Endothelial cell of umbilical vein (primary cell): Measurements from ENCODE around the gene HP1BP3. TPM values are rescaled to one million over a fixed set of nuclear protein-coding genes. Genes with fewer than 3 reads are reported as not detected.

ENCODE experiments used
- BruUV-seq: library from RNA; stranded (reverse); fragments of 400-500 nt; replicated peaks from 2 replicates; lab custom pipeline; 2021; lab: Mats Ljungman, UMichigan
- CTCF ChIA-PET: fragments of 300-600, 350-600 bp; sonication (Branson Sonifier 250); formaldehyde crosslinking; loops from one replicate; lab custom pipeline; 2021; ENCODE audit warnings: antibody characterized with exemption, inconsistent platforms; lab: Charles Lee
- POLR2A ChIA-PET: fragments of 300-600, 350-600 bp; sonication (Branson Sonifier 250); formaldehyde crosslinking; loops from one replicate; lab custom pipeline; 2021; ENCODE audit warnings: antibody characterized with exemption, inconsistent platforms; lab: Charles Lee
- DNase-seq: peaks from one replicate; pipeline ENCODE4 v3.0.0-alpha.2; 2011; ENCODE audit warnings: low read depth, low spot score
- FAIRE-seq: peaks from 2 replicates; lab custom pipeline; 2011; peaks lifted over from hg19 to GRCh38; lab: Jason Lieb, UNC
- H2AFZ ChIP-seq: 2 replicates; pipeline ENCODE4 v1.6.0; 2012; ENCODE audit warnings: low read depth, low read length, control low read depth, inconsistent platforms
- H3K27ac ChIP-seq: 2 replicates; pipeline ENCODE4 v1.5.1; 2011; ENCODE audit warnings: low read depth, mild to moderate bottlenecking, control low read depth, low read length, moderate library complexity; ENCODE audit not compliant: insufficient read depth
- H3K27me3 ChIP-seq, 2 experiments: 2 replicates each; pipeline versions ENCODE4 v1.6.0 to v1.6.1; 2011; ENCODE audit warnings: low read length in 2 of 2, mixed read lengths in 1 of 2; ENCODE audit not compliant: control insufficient read depth in 2 of 2, insufficient read depth in 2 of 2
- H3K36me3 ChIP-seq, 2 experiments: 2 replicates in 1 of 2; 3 replicates in 1 of 2; pipeline ENCODE4 v1.5.1; 2011; ENCODE audit warnings: low read length in 2 of 2, mild to moderate bottlenecking in 1 of 2, moderate library complexity in 1 of 2; ENCODE audit not compliant: control insufficient read depth in 2 of 2, insufficient read depth in 2 of 2; ENCODE audit errors: extremely low read depth in 1 of 2
- H3K4me1 ChIP-seq: 3 replicates; pipeline ENCODE4 v1.5.1; 2011; ENCODE audit warnings: mild to moderate bottlenecking, low read length; ENCODE audit not compliant: control insufficient read depth, insufficient read depth; ENCODE audit errors: extremely low read depth
- H3K4me2 ChIP-seq: 2 replicates; pipeline ENCODE4 v1.6.1; 2011; ENCODE audit warnings: low read length, control low read depth, mixed read lengths; ENCODE audit not compliant: insufficient read depth
- H3K4me3 ChIP-seq, 3 experiments: fragments of 200-600 bp in 1 of 3; sonication (generic), shearing (Covaris generic) in 1 of 3; replicated peaks in 1 of 3; 2 replicates each; pipeline ENCODE4 v1.5.1; 2011 to 2016; ENCODE audit warnings: control low read depth in 3 of 3, low read length in 3 of 3, mild to moderate bottlenecking in 2 of 3, inconsistent platforms in 1 of 3, low read depth in 1 of 3, moderate library complexity in 1 of 3; ENCODE audit not compliant: insufficient read depth in 1 of 3
- H3K79me2 ChIP-seq: 2 replicates; pipeline ENCODE4 v1.6.0; 2012; ENCODE audit warnings: low read length, inconsistent platforms; ENCODE audit not compliant: control insufficient read depth, insufficient read depth
- H3K9ac ChIP-seq: replicated peaks from 2 replicates; pipeline ENCODE3; 2011; ENCODE audit warnings: low read length, control low read depth; ENCODE audit not compliant: insufficient read depth; ENCODE audit errors: extremely low read depth
- H3K9me1 ChIP-seq: replicated peaks from 3 replicates; pipeline ENCODE4 v1.6.0; 2011; ENCODE audit warnings: mild to moderate bottlenecking, low read length; ENCODE audit not compliant: control insufficient read depth, insufficient read depth; ENCODE audit errors: extremely low read depth
- H3K9me3 ChIP-seq: replicated peaks from 2 replicates; pipeline ENCODE4 v1.5.1; 2012; ENCODE audit warnings: low read length, inconsistent platforms; ENCODE audit not compliant: control insufficient read depth, insufficient read depth
- H4K20me1 ChIP-seq: replicated peaks from 2 replicates; pipeline ENCODE3; 2011; ENCODE audit warnings: mild to moderate bottlenecking, low read length; ENCODE audit not compliant: control insufficient read depth, insufficient read depth; ENCODE audit errors: extremely low read depth
- EZH2 ChIP-seq: IDR thresholded peaks from 2 replicates; pipeline ENCODE4 v1.6.1; 2012; ENCODE audit warnings: borderline replicate concordance, low read depth, mild to moderate bottlenecking, moderate library complexity, low read length, inconsistent platforms; ENCODE audit not compliant: severe bottlenecking
- FOS ChIP-seq: IDR thresholded peaks from 2 replicates; pipeline ENCODE4 v1.6.1; 2011; ENCODE audit warnings: mild to moderate bottlenecking, low read length, moderate library complexity, borderline replicate concordance; ENCODE audit not compliant: insufficient read depth
- GATA2 ChIP-seq: IDR thresholded peaks from 2 replicates; pipeline ENCODE4 v1.7.0; 2011; ENCODE audit warnings: low read depth, mild to moderate bottlenecking, moderate library complexity, mixed read lengths, low read length; ENCODE audit not compliant: insufficient read length, insufficient read depth
- JUN ChIP-seq: IDR thresholded peaks from 2 replicates; pipeline ENCODE4 v1.6.1; 2011; ENCODE audit warnings: borderline replicate concordance, low read depth; ENCODE audit not compliant: insufficient read length, insufficient read depth
- MYC ChIP-seq: IDR thresholded peaks from one replicate; pipeline ENCODE4 v1.6.1; 2011; ENCODE audit warnings: mild to moderate bottlenecking, low read depth, low read length
- POLR2A ChIP-seq: IDR thresholded peaks from 2 replicates; pipeline ENCODE4 v1.6.1; 2012; ENCODE audit warnings: low read depth, mild to moderate bottlenecking, control low read depth, low read length
- POLR2AphosphoS5 ChIP-seq: IDR thresholded peaks from 2 replicates; pipeline ENCODE4 v1.6.1; 2012; ENCODE audit warnings: low read depth, mild to moderate bottlenecking, control low read depth, low read length, moderate library complexity; ENCODE audit not compliant: insufficient read depth
- dilution Hi-C: fragments of 300-500 bp; cut with MboI; formaldehyde crosslinking; loops from one replicate; pipeline ENCODE4 v1.15.0; 2019; ENCODE audit warnings: low sequenced_read_pairs; ENCODE audit not compliant: extremely low pct_ligation_motif_present
- intact Hi-C: fragments of 100-400 bp; cut with micrococcal nuclease; formaldehyde crosslinking; loops from one replicate; pipeline ENCODE4 v1.10.0; 2022
- polyA plus RNA-seq, 4 experiments: library from polyadenylated mRNA; depleted of rRNA in 3 of 4; stranded (reverse) in 3 of 4; unstranded in 1 of 4; fragments of >200 nt; gene quantifications; 2 replicates each; pipeline versions ENCODE4 v1.2.1 to v1.2.3, GENCODE V29; 2011 to 2012; ENCODE audit warnings: missing spikeins in 1 of 4
- total RNA-seq: library from RNA; stranded (reverse); gene quantifications from 2 replicates; pipeline ENCODE4 v1.2.3, GENCODE V29; 2021
- TF ChIP-seq, protein P1 (sequence below): IDR thresholded peaks from 2 replicates; pipeline ENCODE4 v1.6.1; 2011; ENCODE audit not compliant: insufficient read depth, insufficient read length
- TF ChIP-seq, protein P2 (sequence below), 2 donors: IDR thresholded peaks; 1 replicate in 1 of 2; 2 replicates in 1 of 2; pipeline ENCODE4 v1.5.1; 2011; ENCODE audit warnings: low read length in 2 of 2, mild to moderate bottlenecking in 2 of 2, moderate library complexity in 2 of 2, control low read depth in 1 of 2, inconsistent platforms in 1 of 2, low read depth in 1 of 2; ENCODE audit not compliant: insufficient read depth in 1 of 2; ENCODE audit errors: extremely low read depth in 1 of 2

Gene HP1BP3
- total and polyA plus RNA-seq, 2 donors (not counting 3 experiments of a cell fraction or from before 2014, with no cell fraction given) = 87.2 to 231 TPM

DNA sequence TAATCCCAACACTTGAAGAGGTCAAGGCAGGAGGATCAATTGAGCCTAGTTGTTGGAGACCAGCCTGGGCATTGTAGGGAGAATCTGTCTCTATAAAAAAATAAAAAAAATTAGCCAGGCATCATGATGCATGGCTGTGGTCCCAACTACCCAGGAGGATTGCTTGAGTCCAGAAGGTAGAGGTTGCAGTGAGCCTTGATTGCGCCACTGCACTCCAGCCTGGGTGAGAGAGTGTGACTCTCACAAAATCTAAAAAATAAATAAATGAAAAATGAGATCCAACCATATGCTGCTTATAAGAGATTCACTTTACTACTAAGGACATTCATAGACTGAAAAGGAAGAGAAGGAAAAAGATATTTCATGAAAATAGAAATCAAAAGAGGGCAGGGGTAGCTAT lies 47.1 kb upstream of the HP1BP3 start:
- no peaks in the 10 kb centered on the region for H3K36me3 ChIP-seq
- ChIA-PET CTCF (no interaction called here), POLR2A (no interaction called here)
- no peak for FAIRE-seq
- no peaks in the 10 kb centered on the region for H3K4me1 ChIP-seq
- no peaks in the 10 kb centered on the region for H3K9me1 ChIP-seq
- intact Hi-C loops = no loop called here
- TF ChIP-seq, protein P1, sequence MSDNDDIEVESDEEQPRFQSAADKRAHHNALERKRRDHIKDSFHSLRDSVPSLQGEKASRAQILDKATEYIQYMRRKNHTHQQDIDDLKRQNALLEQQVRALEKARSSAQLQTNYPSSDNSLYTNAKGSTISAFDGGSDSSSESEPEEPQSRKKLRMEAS = no peak
- TF ChIP-seq EZH2 = no peak
- TF ChIP-seq POLR2A = no peak
- no TSS peak for BruUV-seq
- no peaks in the 10 kb centered on the region for H3K27me3 ChIP-seq
- no peak overlapping the region for H3K4me2 ChIP-seq
- H2AFZ ChIP-seq = no peak overlapping the region
- no peaks in the 10 kb centered on the region for H3K79me2 ChIP-seq
- H3K27ac ChIP-seq = no peak overlapping the region
- H4K20me1 ChIP-seq = no peaks in the 10 kb centered on the region
- no peak for DNase-seq
- H3K9me3 ChIP-seq = no peaks in the 10 kb centered on the region
- no peak overlapping the region for H3K4me3 ChIP-seq
- dilution Hi-C loops = no loop called here
- no peak overlapping the region for H3K9ac ChIP-seq

GRCh38 chr1:20830378-20830777 lies 43.3 kb upstream of the HP1BP3 start:
- Histone ChIP-seq H3K9me3 (no peaks in the 10 kb centered on the region), H3K4me1 (no peaks in the 10 kb centered on the region), H3K79me2 (no peaks in the 10 kb centered on the region), H3K4me3 (no peak overlapping the region), H2AFZ (no peak overlapping the region), H4K20me1 (no peaks in the 10 kb centered on the region), H3K9me1 (no peaks in the 10 kb centered on the region), H3K4me2 (no peak overlapping the region), H3K27me3 (no peaks in the 10 kb centered on the region), H3K9ac (no peak overlapping the region), H3K36me3 (peaks cover 0 to 3% of the 10 kb centered on the region in 2 experiments), H3K27ac (no peak overlapping the region)
- intact Hi-C loops (no loop called here), dilution Hi-C loops (no loop called here)
- no TSS peak for BruUV-seq
- ChIA-PET CTCF (interaction anchor here (0.6 to 2.3 kb wide), 6 partner anchors 11 to 365 kb away, joined by 3 to 9 read pairs (median 3); no protein-coding TSS in a partner anchor), POLR2A (interaction anchor here (0.7 kb wide), 1 partner anchor 17 kb away, joined by 3 read pairs; no protein-coding TSS in a partner anchor)
- FAIRE-seq (no peak), DNase-seq (no peak)
- TF ChIP-seq, protein P1 = no peak
- TF ChIP-seq JUN (no peak), MYC (no peak), EZH2 (no peak), GATA2 (no peak), FOS (no peak), POLR2AphosphoS5 (no peak), POLR2A (no peak)
- TF ChIP-seq, protein P2, sequence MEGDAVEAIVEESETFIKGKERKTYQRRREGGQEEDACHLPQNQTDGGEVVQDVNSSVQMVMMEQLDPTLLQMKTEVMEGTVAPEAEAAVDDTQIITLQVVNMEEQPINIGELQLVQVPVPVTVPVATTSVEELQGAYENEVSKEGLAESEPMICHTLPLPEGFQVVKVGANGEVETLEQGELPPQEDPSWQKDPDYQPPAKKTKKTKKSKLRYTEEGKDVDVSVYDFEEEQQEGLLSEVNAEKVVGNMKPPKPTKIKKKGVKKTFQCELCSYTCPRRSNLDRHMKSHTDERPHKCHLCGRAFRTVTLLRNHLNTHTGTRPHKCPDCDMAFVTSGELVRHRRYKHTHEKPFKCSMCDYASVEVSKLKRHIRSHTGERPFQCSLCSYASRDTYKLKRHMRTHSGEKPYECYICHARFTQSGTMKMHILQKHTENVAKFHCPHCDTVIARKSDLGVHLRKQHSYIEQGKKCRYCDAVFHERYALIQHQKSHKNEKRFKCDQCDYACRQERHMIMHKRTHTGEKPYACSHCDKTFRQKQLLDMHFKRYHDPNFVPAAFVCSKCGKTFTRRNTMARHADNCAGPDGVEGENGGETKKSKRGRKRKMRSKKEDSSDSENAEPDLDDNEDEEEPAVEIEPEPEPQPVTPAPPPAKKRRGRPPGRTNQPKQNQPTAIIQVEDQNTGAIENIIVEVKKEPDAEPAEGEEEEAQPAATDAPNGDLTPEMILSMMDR (IDR thresholded peaks at IDR 0.05; ENCODE audit: extremely low read depth in 1 of 2, insufficient read depth in 1 of 2, low read depth in 1 of 2, low read length in 2 of 2) = no peak
